ENCODE measurements around the gene SMURF1.
"Not testable (repeated sequence)": the region's sequence is repeated elsewhere in the genome, so short reads cannot be mapped to it uniquely, and the experiment has no call there.

SMURF1 gene

DNA sequence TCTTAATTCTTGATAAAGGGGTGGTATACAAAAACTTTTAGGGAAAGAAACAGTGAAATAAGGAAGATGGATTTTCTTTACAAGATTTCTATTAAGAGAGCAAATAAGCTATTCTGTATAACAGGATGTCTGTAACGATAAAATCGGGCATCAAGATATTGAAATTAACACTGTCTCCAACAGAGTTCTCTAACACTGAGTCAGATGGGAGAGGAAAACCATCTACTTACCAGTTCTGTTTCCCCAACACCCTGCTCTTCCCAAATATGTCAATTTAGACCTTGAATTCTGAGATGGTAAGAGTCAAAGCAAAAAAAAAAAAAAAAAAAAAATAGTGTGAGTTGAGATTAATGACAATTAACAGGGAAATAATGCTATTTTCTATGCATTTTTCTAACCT, 23.0 kb downstream of the SMURF1 start:
- no peak for DNase-seq

DNA sequence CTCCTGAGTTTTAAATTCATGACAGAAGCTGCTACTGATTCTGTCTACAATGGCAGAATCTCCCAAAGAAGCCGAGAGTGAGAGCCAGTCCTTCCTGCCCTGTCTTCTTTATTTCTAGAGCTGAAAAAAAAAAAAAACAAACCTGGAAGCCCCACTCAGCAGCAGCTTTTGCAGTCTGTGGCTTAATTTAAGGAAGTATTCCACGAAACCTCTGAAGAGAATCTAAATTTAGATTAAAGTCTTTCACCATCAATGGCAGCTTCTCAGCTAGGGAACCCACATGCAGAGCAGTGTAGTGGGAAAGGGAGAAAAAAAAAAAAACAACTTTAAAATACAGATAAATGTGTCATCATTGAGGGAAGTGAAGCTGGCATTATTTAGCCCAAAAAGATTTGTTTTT, 23.4 kb downstream of the SMURF1 start:
- no peak for DNase-seq

DNA sequence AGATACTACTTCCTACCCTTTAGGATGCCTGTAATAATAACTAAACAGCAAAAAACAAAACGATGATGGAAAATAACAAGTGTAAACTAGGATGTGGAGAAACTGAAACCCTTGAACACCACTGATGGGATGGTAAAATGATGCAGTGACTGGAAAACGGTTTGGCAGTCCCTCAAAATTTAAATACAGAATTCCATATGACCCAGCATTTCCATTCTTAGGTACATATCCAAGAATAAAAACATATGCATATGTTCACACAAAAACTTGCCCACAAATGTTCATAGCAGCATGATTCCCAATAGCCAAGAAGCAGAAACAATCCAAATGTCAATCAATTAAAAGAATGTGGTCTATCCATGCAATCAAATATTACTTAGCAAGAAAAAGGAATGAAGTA, 25.8 kb downstream of the SMURF1 start:
- DNase-seq: no peak

DNA sequence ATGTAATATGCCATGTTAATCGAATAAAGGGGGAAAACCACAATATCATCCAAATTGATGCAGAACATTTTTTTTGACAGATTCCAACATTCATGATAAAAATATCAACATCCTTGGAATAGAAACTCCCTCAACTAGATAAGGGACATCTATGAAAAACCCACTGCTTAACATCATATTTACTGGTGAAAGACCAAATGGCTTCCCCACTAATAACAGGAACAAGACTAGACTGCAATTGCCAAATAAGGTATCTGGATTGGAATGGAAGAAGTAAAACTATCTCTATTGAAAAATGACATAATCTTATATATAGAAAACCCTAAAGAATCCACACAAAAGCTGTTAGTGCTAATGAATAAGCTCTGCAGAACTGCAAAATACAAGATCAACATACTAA, 27.8 kb downstream of the SMURF1 start:
- DNase-seq: no peak

DNA sequence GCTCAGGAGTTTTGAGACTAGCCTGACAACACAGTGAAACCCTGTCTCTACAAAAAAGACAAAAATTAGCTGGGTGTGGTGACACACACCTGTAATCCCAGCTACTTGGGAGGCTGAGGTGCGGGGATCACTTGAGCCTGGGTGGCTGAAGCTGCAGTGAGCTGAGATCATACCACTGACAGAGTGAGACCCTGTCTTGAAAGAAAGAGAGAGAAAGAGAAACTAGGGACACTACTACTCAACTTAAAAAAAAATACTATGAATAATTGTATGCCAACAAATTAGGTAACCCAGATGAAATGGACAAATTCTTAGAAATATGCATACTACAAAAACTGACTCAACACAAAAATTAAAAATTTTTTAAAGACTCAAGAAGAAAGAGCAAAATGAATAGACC, 28.5 kb downstream of the SMURF1 start:
- no peak for DNase-seq

DNA sequence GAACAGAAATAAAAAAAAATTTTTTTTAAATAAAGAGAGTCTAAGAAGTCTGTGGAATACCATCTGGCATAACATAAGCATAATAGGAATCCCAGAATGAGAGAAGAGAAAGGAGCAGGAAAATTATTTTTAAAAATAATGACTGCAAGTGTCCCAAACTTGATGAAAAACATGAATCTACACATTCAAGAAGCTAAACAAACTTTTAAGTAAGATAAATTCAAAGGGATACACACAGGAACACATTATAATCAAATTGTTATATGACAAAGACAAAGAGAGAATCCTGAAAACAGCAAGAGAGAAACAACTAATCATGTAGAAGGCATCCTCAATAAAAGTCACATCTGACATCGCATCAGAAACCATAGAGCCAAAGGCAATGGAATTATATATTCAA, 30.9 kb downstream of the SMURF1 start:
- DNase-seq: no peak

DNA sequence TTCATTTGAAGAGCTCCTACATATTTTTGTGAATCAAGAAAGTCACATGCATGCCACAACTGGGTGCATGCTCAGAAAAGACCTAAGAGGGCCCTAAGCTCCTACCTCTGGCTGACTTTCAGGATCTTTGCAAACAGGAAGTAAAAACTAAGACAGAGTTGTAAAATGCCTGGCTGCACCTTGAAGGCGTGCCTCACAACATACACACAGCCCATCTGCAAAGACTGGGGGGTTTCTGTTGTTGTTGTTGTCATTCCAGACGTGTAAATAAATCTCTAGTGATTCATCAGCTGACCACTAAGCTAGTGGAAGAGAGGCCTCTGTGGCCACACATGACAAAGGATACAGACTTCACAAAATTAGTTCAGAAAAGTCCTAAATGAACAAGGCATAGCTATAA, 31.8 kb downstream of the SMURF1 start:
- no peak for DNase-seq

DNA sequence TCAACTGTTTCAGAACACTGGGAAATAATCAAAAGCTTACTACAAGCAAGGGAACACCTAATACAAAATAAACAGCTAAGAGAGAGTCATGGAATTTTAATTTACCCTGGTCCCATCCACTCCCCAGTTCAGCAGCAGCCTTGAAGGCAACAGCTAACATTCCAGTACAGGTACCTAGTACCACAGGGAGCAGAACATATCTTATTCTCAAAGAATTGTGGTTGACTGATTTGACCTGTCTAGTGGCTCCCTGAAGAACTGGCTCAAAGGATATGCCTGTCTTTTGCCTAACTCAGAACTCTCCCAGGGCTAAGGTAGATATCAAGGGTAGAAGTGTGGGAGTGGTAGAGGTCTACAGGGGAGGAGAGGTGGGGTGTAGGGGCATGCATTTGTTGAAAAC, 32.3 kb downstream of the SMURF1 start:
- DNase-seq: no peak

DNA sequence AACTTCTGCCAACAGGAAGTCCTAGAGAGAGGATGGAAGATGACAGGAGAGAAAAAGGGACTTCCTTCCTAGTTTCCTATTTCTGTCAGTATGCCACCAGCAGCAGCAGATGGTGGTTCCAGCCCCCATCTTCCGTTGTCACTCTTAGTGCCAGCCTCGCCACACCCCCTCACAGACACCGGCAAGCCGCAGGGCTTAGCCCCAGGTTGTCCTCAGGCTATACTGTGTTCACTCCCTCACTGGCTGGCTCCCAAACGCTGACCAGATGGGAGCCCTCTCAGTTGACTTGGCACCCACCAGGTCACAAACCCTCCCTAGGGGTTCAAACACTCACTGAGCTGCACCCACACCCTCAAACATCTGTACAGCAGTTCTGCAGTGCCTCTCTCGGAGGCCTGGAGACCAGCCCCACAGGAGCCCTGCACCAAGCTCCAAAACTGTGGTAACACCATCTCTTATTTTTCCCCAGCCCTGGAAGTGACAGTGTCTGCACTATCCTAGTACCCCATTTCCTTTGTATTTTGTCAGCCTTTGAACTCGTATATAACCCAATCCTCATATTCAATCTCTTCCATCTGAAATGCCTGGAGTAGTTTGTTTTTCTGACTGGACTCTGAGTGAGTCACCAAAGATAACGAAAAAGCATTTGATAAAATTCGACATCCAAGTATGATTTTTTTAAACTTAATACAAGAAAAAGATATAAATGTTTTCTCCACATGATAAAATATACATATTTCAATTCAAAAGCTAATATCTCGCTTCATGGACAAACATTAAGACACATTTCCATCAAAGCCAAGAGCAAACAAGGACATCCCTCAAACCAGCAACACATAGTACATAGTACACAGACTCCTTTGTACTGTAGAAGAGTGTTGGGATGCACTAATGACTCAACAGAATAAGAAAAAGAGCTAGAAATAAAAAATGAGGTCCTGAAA, 34.5 kb downstream of the SMURF1 start:
- DNase-seq: no peak

DNA sequence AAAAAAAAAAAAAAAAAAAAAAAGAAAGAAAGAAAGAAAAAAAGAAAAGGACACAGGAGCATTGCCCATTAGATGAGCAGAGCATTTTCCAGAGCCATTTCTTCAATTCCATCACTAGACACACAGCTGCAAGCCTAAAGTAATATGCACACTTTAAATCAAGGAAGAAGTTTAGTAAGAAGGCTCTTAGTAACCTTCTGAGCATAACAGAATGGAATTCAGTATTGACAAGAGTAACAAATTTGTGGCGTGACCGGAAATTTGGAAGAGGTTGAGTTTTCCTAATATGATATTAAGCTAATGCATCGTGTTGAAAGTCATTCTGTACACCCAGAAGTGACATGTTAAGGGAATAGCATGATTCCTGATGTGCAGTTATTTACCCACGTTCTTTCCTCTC, 35.3 kb downstream of the SMURF1 start:
- DNase-seq: no peak

DNA sequence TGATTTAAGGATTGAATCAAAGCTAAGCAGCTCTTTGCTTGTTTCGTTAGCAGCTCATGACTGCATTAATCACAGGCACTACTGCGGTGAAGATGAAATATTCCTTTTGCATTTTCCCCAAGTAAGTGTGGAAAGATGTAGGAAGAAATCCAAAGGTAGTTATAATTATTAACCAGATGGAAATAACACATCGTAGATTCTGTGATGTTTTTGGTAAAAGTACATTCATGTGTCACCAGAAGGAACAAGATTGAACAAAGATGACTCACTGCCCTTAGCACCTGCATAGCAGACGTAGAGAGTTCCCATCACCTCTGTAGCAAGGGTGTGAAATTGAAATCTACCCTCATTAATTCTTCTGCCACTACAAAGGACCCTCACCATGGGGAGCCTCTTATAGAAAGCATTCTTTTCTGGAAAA, 37.1 kb downstream of the SMURF1 start:
- DNase-seq: no peak

DNA sequence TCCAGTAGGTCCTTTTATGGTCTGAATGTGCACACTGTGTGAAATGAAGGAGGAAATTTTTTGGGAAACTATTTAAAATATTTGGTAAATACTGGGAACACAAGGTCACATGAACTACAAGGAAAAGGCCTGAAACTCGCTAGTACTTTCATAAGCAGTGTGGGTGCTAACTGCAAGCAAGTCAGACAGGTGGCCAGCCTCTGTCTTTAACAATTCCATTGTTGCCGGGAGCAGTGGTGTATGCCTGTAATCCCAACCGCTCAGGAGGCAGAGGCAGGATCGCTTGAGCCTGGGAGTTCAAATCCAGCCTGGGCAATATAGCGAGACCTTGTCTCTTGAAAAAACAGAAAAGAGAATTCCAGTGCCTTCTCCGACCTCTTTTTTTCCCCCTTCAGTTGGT, 37.5 kb downstream of the SMURF1 start:
- DNase-seq: no peak

DNA sequence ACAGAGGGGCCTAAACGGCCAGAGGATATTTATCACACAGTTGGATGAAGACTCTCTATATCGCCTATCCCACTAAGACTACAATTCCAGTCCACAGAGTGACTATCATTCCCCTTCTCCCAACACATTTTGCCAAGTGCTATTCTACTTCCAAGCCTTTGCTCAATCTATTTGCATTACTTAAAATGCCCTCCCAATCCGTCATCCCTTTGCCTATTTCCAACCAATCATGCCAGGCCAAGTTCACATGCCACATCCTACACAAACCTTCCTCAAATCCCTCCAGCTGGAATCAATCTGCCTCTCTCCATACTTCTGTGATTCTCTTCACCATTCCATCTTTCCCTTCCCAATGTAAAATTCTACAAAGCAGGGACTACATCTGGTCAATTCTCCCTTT, 38.2 kb downstream of the SMURF1 start:
- DNase-seq: no peak

DNA sequence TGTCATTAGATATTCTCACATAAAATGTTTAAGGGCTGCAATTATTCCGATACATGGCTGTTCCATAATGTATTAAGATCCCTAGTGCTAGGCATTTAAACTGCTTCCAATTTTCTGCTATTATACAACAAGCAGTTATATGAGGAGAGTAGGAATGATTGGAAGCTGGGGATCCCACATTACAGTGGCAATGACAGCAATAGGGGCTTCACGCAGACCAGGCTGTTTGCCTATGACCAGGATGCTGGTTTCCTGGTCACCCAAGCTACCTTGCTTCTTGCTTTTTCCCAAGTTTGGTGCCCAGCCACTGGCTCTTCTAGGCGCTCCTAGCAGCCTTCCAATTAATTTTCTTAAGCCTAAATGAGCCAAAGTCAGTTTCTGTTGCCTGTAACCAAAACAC, 39.3 kb downstream of the SMURF1 start:
- DNase-seq: no peak

DNA sequence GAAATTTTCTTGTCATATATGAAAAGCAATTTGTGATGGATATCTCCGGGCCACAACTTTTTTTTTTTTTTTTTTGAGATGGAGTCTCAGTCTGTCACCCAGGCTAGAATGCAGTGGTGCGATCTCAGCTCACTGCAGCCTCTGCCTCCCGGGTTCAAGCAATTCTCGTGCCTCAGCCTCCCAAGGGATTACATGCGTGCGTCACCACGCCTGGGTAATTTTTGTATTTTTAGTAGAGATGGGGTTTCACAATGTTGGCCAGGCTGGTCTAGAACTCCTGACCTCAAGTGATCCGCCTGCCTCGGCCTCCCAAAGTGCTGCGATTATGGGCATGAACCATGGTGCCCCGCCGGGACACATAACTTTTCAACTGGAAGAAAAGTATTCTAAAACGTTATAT, 40.1 kb downstream of the SMURF1 start:
- DNase-seq: not testable (repeated sequence)

DNA sequence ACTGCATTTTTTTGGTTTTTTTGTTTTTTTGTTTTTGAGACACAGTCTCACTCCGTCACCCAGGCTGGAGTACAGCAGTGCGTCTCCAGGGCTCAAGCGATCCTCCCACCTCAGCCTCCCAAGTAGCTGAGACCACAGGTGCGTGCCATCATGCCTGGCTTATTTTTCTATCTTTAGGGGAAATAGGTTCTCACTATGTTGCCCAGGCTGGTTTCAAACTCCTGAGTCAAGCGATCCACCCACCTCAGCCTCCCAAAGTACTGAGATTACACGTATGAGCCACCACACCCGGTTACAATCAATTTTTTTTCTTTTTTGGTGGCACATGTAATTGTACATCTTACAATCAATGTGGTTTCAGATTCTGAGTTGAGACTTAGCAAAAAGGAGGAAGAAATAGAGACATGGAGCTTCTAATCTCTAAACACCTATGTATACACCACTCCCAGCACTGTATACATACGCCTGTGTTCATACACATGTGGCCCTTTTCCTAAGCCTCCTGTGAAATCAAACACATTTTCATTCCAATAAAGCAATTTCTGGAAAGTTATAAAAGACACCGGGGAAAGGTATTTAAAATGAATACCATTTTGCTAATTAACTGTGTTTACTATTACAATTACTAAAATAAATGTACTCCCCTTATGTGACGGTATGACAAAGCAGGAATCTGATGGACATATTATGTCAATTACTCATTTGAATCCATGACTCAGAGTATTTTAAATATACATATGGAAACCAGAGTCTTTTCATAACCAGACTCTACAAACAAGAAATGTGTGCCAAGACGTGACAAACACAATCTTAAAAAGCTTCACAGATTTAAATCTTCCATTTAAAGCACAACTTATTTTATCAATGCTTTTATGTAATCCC, 40.9 kb downstream of the SMURF1 start:
- DNase-seq: no peak

DNA sequence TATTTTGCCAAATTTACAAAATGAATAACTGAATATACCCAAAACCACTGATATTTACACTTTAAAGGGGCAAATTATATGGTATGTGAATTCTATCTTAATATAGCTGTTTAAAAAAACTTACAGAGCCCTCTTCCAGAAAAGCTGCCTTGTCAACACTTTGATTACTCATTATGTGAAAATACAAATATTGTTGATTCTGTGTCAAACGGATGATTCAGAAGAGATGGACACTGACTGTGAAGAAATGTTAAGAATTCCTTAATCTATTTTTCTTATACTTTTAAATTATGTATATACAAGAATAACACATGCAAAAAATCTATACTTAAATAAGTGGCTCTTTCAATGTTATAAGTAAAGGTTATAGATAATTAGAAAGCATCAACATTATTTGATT, 41.5 kb downstream of the SMURF1 start:
- no peak for DNase-seq

DNA sequence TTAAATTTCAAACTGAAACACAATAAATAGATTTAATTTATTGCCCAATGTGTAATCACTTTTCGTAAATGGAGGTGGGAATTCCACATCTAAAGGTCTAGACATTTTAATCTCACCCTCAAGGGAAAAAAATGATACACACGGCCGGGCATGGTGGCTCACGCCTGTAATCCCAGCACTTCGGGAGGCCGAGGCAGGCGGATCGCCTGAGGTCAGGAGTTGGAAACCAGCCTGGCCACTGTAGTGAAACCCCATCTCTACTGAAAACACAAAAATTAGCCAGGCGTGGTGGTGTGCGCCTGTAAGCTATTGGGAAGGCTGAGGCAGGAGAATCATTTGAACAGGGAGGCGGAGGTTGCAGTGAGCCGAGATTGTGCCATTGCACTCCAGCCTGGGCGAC, 42.4 kb downstream of the SMURF1 start:
- not testable (repeated sequence) for DNase-seq

DNA sequence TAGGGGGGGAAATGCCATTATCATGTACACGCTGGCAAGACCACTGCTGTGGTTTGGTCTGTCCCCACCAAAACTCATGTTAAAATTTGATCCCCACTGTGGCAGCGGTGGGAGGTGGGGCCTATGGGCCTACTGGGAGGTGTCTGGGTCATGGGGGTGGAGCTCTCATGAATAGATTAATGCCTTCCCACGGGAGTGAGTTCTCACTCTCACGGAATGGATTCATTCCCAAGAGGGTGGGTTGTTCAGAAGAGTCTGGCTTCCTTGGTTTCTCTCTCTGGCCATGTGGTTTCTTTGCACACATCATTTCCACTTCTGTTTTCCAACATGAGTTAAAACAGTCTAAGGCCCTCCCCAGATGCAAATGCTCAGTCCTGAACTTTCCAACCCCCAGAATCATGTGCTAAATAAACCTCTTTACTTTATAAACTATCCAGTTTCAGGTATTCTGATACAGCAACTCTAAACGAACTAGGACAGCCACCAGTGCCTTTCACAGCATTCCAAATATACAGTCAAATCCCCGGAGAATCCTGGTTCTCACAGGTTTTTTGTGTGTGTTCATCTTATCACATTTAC, 44.3 kb downstream of the SMURF1 start:
- DNase-seq: no peak

DNA sequence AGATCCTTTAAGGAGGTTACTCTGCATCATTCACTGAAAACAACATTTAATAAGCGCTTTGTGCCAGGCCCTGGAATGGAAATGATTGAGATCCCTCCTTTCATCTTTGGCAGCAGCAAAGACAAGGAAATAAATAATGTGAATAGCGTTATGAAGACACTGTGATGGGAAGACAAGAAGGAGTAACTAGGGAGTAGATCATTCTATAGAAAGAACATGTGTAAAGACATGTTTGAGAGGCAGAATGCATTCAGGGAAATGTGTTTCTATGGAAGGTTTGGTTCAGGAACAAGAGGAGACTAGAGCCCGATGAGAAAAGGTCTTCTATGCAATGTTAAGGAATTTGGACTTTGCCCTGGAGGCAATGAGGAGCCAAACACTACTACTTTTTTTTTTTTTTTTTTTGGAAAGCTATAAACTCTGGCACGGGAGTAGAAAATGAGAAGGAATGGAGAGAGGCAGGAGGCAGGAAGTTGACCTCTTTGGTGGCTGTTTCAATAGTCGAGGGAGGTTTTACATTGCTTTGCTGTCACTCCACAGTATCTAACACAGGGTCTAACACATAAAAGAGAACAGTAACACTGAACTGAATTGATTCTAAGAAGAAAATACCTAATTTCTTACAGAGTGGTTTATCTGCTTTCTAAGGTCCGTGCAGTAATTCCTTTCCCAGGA, 44.9 kb downstream of the SMURF1 start:
- DNase-seq: no peak

DNA sequence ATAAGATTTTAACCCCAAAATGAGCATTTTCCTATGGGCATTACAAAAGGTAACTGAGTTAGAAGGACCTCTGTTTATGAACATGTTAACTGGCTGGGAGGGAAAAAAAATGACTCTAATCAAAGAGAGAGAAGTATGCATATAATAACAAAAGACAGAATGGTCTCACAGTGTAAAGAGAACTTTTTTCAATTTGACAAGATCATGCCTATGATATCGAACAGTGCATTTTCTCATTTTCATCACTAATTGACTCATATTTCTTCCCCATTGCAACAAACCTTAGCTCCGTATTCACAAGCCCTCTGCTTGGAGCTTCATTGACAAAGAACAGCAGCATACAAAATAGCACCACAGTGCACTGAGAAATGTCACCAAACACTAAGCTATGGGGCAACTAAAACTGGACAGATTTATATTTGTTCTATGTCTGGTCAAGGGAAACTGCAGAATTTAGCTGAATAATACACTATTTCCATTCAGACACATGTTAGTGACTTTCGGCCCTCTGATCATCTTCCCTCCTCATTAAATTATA, 45.6 kb downstream of the SMURF1 start:
- no peak for DNase-seq

DNA sequence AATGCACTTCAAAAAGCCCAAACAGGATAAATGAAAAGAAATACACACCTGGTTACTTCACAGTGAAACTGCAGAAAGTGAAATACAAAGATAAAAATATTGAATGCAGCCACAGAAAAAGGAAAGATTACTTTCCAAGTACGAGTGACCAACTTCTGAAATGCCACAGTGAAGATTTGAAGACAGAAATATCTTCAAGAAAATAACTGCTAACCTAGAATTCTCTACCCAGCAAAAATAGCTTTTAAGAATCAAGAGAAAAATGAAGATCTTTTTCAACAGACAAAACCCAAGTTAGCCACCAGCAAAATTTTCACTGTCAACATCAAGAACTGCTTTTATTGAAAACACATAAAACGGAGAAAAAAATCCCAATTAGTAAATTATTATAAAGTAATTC, 46.2 kb downstream of the SMURF1 start:
- no peak for DNase-seq

Data from CD4-positive, alpha-beta T cell treated with Interleukin-17A for 1 hour (primary cell).